ENCODE measurements around the gene NYNRIN. TPM values are rescaled to one million over a fixed set of nuclear protein-coding genes. Genes with fewer than 3 reads are reported as not detected.

NYNRIN gene
- total and polyA plus RNA-seq, 10 of the 15 experiments (the other 5 are each of a cell fraction or from before 2014, with no cell fraction given) = under 0.01 to 0.15 (median 0.01) TPM; not detected in 5

DNA sequence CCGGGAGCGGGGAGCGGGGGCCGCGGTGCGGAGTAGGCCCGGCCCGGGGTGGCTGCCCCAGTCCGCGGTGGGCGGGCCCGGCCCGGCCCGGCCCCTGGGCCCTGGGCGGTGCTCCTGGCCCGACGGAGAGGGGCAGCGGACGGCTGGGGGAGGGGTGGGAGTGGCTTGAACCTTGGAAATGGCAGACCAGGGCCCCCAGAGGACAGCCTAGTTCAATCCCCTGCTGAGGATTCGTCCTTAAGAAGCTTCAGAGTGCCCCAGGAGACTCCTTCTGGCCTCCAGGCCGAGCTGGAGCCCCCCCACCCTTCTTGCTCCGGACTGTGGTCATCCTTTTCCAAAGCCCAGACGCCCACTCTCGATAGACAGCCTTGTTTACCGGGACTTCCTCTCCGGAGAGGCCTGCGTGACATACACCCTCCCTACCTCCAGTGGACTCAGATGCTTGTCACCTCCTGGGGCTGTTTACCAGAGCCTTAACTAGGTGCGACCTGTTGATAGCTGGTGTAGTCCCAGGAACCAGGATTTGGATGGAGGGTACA is 31.4 kb downstream of the NYNRIN start (continued):
- TF ChIP-seq, protein P1, sequence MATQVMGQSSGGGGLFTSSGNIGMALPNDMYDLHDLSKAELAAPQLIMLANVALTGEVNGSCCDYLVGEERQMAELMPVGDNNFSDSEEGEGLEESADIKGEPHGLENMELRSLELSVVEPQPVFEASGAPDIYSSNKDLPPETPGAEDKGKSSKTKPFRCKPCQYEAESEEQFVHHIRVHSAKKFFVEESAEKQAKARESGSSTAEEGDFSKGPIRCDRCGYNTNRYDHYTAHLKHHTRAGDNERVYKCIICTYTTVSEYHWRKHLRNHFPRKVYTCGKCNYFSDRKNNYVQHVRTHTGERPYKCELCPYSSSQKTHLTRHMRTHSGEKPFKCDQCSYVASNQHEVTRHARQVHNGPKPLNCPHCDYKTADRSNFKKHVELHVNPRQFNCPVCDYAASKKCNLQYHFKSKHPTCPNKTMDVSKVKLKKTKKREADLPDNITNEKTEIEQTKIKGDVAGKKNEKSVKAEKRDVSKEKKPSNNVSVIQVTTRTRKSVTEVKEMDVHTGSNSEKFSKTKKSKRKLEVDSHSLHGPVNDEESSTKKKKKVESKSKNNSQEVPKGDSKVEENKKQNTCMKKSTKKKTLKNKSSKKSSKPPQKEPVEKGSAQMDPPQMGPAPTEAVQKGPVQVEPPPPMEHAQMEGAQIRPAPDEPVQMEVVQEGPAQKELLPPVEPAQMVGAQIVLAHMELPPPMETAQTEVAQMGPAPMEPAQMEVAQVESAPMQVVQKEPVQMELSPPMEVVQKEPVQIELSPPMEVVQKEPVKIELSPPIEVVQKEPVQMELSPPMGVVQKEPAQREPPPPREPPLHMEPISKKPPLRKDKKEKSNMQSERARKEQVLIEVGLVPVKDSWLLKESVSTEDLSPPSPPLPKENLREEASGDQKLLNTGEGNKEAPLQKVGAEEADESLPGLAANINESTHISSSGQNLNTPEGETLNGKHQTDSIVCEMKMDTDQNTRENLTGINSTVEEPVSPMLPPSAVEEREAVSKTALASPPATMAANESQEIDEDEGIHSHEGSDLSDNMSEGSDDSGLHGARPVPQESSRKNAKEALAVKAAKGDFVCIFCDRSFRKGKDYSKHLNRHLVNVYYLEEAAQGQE (IDR thresholded peaks at IDR 0.05; ENCODE audit: low read depth, low read length) = no peak
- no peak for TF ChIP-seq NFIC (IDR thresholded peaks at IDR 0.05; ENCODE audit: low read depth, low read length)
- no peak for TF ChIP-seq ZSCAN29 (IDR thresholded peaks at IDR 0.05)
- TF ChIP-seq EZH2 (IDR thresholded peaks at IDR 0.05; ENCODE audit: borderline replicate concordance, control insufficient read depth, low read depth, low read length) = no peak
- TF ChIP-seq ZNF687 (IDR thresholded peaks at IDR 0.05) = no peak
- no peak for TF ChIP-seq HDAC6 (IDR thresholded peaks at IDR 0.05; ENCODE audit: unreplicated experiment)
- no peak for TF ChIP-seq STAT3 (IDR thresholded peaks at IDR 0.05; ENCODE audit: low read depth, low read length)
- no peak; a peak in 1 of 4 replicates for TF ChIP-seq IKZF2 (IDR thresholded peaks at IDR 0.05)
- TF ChIP-seq TCF3 (IDR thresholded peaks at IDR 0.05; ENCODE audit: borderline replicate concordance, insufficient read depth, low read depth, low read length) = peak; percentile 1; the same call in 1 of the 2 replicates
- peak; percentile 12; the same call in 1 of the 2 replicates for TF ChIP-seq IKZF1 (conservative IDR thresholded peaks at IDR 0.05)
- TF ChIP-seq NFXL1 (IDR thresholded peaks at IDR 0.05; ENCODE audit: borderline replicate concordance) = no peak
- no peak for TF ChIP-seq RAD21 (IDR thresholded peaks at IDR 0.05; ENCODE audit: insufficient read depth, low read depth, low read length)
- no peak for TF ChIP-seq ZBED1 (IDR thresholded peaks at IDR 0.05; ENCODE audit: borderline replicate concordance)
- no peak for TF ChIP-seq TBL1XR1 (IDR thresholded peaks at IDR 0.05; ENCODE audit: low read depth, low read length)
- TF ChIP-seq MEF2B (IDR thresholded peaks at IDR 0.05; ENCODE audit: partially characterized antibody, poor library complexity, severe bottlenecking) = no peak
- no peak for TF ChIP-seq PBX3 (IDR thresholded peaks at IDR 0.05; ENCODE audit: insufficient replicate concordance, low read depth, low read length)
- no peak for TF ChIP-seq E2F4 (IDR thresholded peaks at IDR 0.05; ENCODE audit: low read depth, low read length)
- TF ChIP-seq CHD2 (IDR thresholded peaks at IDR 0.05; ENCODE audit: borderline replicate concordance, low read depth, low read length) = peak; percentile 43; the same call in 1 of the 2 replicates
- TF ChIP-seq SMARCA5 (IDR thresholded peaks at IDR 0.05) = 0 out of 2 replicates have a peak, but pooled peaks have one; percentile 9
- TF ChIP-seq PML (IDR thresholded peaks at IDR 0.05; ENCODE audit: low read length) = no peak
